B cell (primary cell): Measurements from ENCODE around the gene LSM3. TPM values are rescaled to one million over a fixed set of nuclear protein-coding genes. Genes with fewer than 3 reads are reported as not detected.

Experiments used
- ATAC-seq: fragments of 200-7000 bp; cut with Tn5 transposase; one replicate; pipeline ENCODE4 v1.10.0; 2021; ENCODE audit warnings: low read depth, mild to moderate bottlenecking, moderate number of reproducible peaks, moderate library complexity
- CTCF ChIA-PET: fragments of 350-600 bp; sonication (Branson Sonifier 250); formaldehyde crosslinking; loops from one replicate; lab custom pipeline; 2021; ENCODE audit warnings: antibody characterized with exemption, inconsistent platforms; lab: Charles Lee
- POLR2A ChIA-PET: fragments of 350-600 bp; sonication (Branson Sonifier 250); formaldehyde crosslinking; loops from one replicate; lab custom pipeline; 2021; ENCODE audit warnings: antibody characterized with exemption; lab: Charles Lee
- DNase-seq: peaks from one replicate; pipeline ENCODE4 v3.0.0; 2013
- H2AFZ ChIP-seq: 2 replicates; pipeline ENCODE4 v1.6.1; 2012; ENCODE audit warnings: mild to moderate bottlenecking, low read depth, low read length; ENCODE audit not compliant: insufficient read depth, poor library complexity, severe bottlenecking
- H3K27ac ChIP-seq, 2 donors: 1 replicate in 1 of 2; 2 replicates in 1 of 2; pipeline ENCODE4 v1.5.1; 2012 to 2013; ENCODE audit warnings: low read length in 2 of 2, mild to moderate bottlenecking in 2 of 2, moderate library complexity in 1 of 2
- H3K27me3 ChIP-seq, 4 experiments: fragments of 200-600 bp in 1 of 4; sonication (generic) in 1 of 4; replicated peaks in 1 of 4; 1 replicate in 2 of 4; 2 replicates in 2 of 4; pipeline versions ENCODE4 v1.6.1 to v1.7.0; 2013 to 2016; ENCODE audit warnings: low read length in 3 of 4, mild to moderate bottlenecking in 2 of 4, mixed read lengths in 1 of 4, moderate library complexity in 1 of 4; ENCODE audit not compliant: insufficient read depth in 4 of 4, control insufficient read depth in 3 of 4; ENCODE audit errors: control extremely low read depth in 1 of 4
- H3K36me3 ChIP-seq, 2 experiments: replicated peaks in 1 of 2; 1 replicate in 1 of 2; 2 replicates in 1 of 2; pipeline versions ENCODE4 v1.6.1 to v1.7.1; 2013; ENCODE audit warnings: low read length in 1 of 2; ENCODE audit not compliant: insufficient read depth in 2 of 2, control insufficient read depth in 1 of 2; ENCODE audit errors: control extremely low read depth in 1 of 2, extremely low read depth in 1 of 2
- H3K4me1 ChIP-seq, 2 donors: fragments of 200-600 bp in 1 of 2; sonication (generic) in 1 of 2; 1 replicate in 1 of 2; 2 replicates in 1 of 2; pipeline versions ENCODE4 v1.5.1 to v1.6.1; 2013 to 2017; ENCODE audit warnings: low read length in 2 of 2; ENCODE audit not compliant: control insufficient read depth in 2 of 2, insufficient read depth in 2 of 2
- H3K4me2 ChIP-seq: replicated peaks from 2 replicates; pipeline ENCODE3; 2012; ENCODE audit warnings: mild to moderate bottlenecking, low read depth, low read length; ENCODE audit not compliant: poor library complexity, severe bottlenecking
- H3K4me3 ChIP-seq, 5 experiments: fragments of 200-600 bp in 1 of 5; sonication (generic) in 1 of 5; 1 replicate in 3 of 5; 2 replicates in 2 of 5; pipeline versions ENCODE4 v1.5.1 to v1.7.0; 2011 to 2016; ENCODE audit warnings: low read length in 4 of 5, mild to moderate bottlenecking in 4 of 5, low read depth in 2 of 5, control low read depth in 1 of 5, moderate library complexity in 1 of 5; ENCODE audit not compliant: insufficient read depth in 1 of 5; ENCODE audit errors: control extremely low read depth in 1 of 5, extremely low read depth in 1 of 5
- H3K79me2 ChIP-seq: fragments of 200-600 bp; sonication (generic); one replicate; pipeline ENCODE4 v1.6.0; 2016; ENCODE audit warnings: low read length; ENCODE audit not compliant: control insufficient read depth, insufficient read depth
- H3K9ac ChIP-seq: fragments of 200-600 bp; sonication (generic); 2 replicates; pipeline ENCODE4 v1.6.1; 2017; ENCODE audit warnings: mild to moderate bottlenecking, low read length, moderate library complexity
- H3K9me3 ChIP-seq, 3 donors: one replicate each; pipeline versions ENCODE4 v1.6.1 to v1.7.1; 2013; ENCODE audit warnings: low read length in 2 of 3; ENCODE audit not compliant: control insufficient read depth in 2 of 3, insufficient read depth in 1 of 3; ENCODE audit errors: control extremely low read depth in 1 of 3
- H4K20me1 ChIP-seq: 2 replicates; pipeline ENCODE4 v1.6.0; 2012; ENCODE audit warnings: mild to moderate bottlenecking, low read length; ENCODE audit not compliant: insufficient read depth, control insufficient read depth, poor library complexity, severe bottlenecking
- H3K27ac Mint-ChIP-seq: one replicate; pipeline ENCODE4 v1.8.0; 2021; ENCODE audit warnings: mixed read lengths
- H3K27me3 Mint-ChIP-seq: one replicate; pipeline ENCODE4 v1.8.0; 2021; ENCODE audit warnings: mixed read lengths
- H3K4me1 Mint-ChIP-seq: one replicate; pipeline ENCODE4 v1.8.0; 2021; ENCODE audit warnings: mixed read lengths
- H3K4me3 Mint-ChIP-seq: one replicate; pipeline ENCODE4 v1.8.0; 2021; ENCODE audit warnings: mixed read lengths
- H3K9me3 Mint-ChIP-seq: one replicate; pipeline ENCODE4 v1.8.0; 2022; ENCODE audit warnings: mixed read lengths; ENCODE audit not compliant: insufficient read depth
- CTCF ChIP-seq: fragments of 200-600 bp; IDR thresholded peaks from one replicate; pipeline ENCODE4 v1.8.0; 2022; ENCODE audit warnings: antibody characterized with exemption, mild to moderate bottlenecking
- EZH2 ChIP-seq: IDR thresholded peaks from 2 replicates; pipeline ENCODE4 v1.6.1; 2012; ENCODE audit warnings: borderline replicate concordance, low read depth, mild to moderate bottlenecking, moderate library complexity, low read length; ENCODE audit not compliant: insufficient read depth, poor library complexity, severe bottlenecking
- WGBS: methylation state at CpG from one replicate; pipeline ENCODE4 v1.1.5; 2013; ENCODE audit warnings: missing lambda C conversion rate; ENCODE audit not compliant: insufficient coverage; 5-methylcytosine and 5-hydroxymethylcytosine counted together
- intact Hi-C: fragments of 100-400 bp; cut with micrococcal nuclease; formaldehyde crosslinking; loops from one replicate; pipeline ENCODE4 v1.10.0; 2022
- polyA plus RNA-seq: library from polyadenylated mRNA; depleted of rRNA; stranded (reverse); fragments of >200 nt; gene quantifications from 2 replicates; pipeline ENCODE4 v1.2.3, GENCODE V29; 2012
- total RNA-seq, 2 donors: library from RNA; stranded (reverse); fragments of 120-200 nt in 1 of 2; gene quantifications; 1 replicate in 1 of 2; 2 replicates in 1 of 2; pipeline versions ENCODE4 v1.2.3 to v1.2.4, GENCODE V29; 2013 to 2022

The LSM3 gene
- total and polyA plus RNA-seq, 2 donors (not counting 1 experiment from before 2014, with no cell fraction given) = 2.8 to 10.0 TPM

GRCh38 chr3:14214764-14215163, 36.1 kb downstream of the LSM3 start:
- ATAC-seq = no peak
- peaks cover 0 to 3% (median 1%) of the 10 kb centered on the region in 3 donors for H3K9me3 ChIP-seq
- H3K4me2 ChIP-seq = no peak overlapping the region
- no peaks in the 10 kb centered on the region for H4K20me1 ChIP-seq
- H3K27ac ChIP-seq = no peak overlapping the region
- TF ChIP-seq EZH2 = no peak
- TF ChIP-seq CTCF = no peak
- Mint-ChIP-seq H3K4me1 (no peaks in the 10 kb centered on the region), H3K27ac (no peak overlapping the region), H3K27me3 (no peaks in the 10 kb centered on the region), H3K9me3 (no peaks in the 10 kb centered on the region), H3K4me3 (no peak overlapping the region)
- DNase-seq = no peak
- no peaks in the 10 kb centered on the region for H3K79me2 ChIP-seq
- H3K27me3 ChIP-seq = no peaks in the 10 kb centered on the region
- intact Hi-C loops = no loop called here
- POLR2A ChIA-PET = no interaction called here
- no CpG with 5 or more reads among the region's 4 CpGs for WGBS
- H3K4me3 ChIP-seq = no peak overlapping the region
- H2AFZ ChIP-seq = no peak overlapping the region
- H3K36me3 ChIP-seq = no peaks in the 10 kb centered on the region
- H3K4me1 ChIP-seq = no peaks in the 10 kb centered on the region
- CTCF ChIA-PET = interaction anchor here (0.7 kb wide), 1 partner anchor 44 kb away, joined by 3 read pairs; no protein-coding TSS in a partner anchor
- no peak overlapping the region for H3K9ac ChIP-seq

GRCh38 chr3:14216257-14217048, 37.8 kb downstream of the LSM3 start:
- H3K9me3 ChIP-seq = peaks cover 0 to 5% (median 3%) of the 10 kb centered on the region in 3 donors
- peak overlapping the region in 4 of 5 experiments; percentile 42 to 54 (median 45) for H3K4me3 ChIP-seq
- peak overlapping the region; percentile 56 for H2AFZ ChIP-seq
- peak overlapping the region; percentile 65 for H3K4me2 ChIP-seq
- POLR2A ChIA-PET = no interaction called here
- intact Hi-C loops = no loop called here
- Mint-ChIP-seq H3K9me3 (peaks cover under 1% of the 10 kb centered on the region), H3K27ac (no peak overlapping the region), H3K4me1 (no peaks in the 10 kb centered on the region), H3K27me3 (no peaks in the 10 kb centered on the region), H3K4me3 (peak overlapping the region; percentile 20)
- H3K9ac ChIP-seq = peak overlapping the region; percentile 32
- ATAC-seq (peak; percentile 57), DNase-seq (peak; percentile 41)
- 92% methylated on average over 19 of the region's 22 CpGs for WGBS
- no peaks in the 10 kb centered on the region for H3K27me3 ChIP-seq
- no peaks in the 10 kb centered on the region for H3K4me1 ChIP-seq
- no peaks in the 10 kb centered on the region for H4K20me1 ChIP-seq
- no peak for TF ChIP-seq CTCF
- TF ChIP-seq EZH2 = no peak
- H3K79me2 ChIP-seq = no peaks in the 10 kb centered on the region
- H3K27ac ChIP-seq = peak overlapping the region in 1 of 2 donors; percentile 33
- CTCF ChIA-PET = interaction anchor here (1.2 kb wide), 1 partner anchor 13 kb away, joined by 4 read pairs; no protein-coding TSS in a partner anchor
- no peaks in the 10 kb centered on the region for H3K36me3 ChIP-seq
